H1 (cell line): Measurements from ENCODE around the gene VNN1. TPM values are rescaled to one million over a fixed set of nuclear protein-coding genes. Genes with fewer than 3 reads are reported as not detected.

Experiments
- CTCF ChIA-PET: fragments of 300-600 bp; sonication (Branson Sonifier 250); formaldehyde crosslinking; loops from one replicate; lab custom pipeline; 2021; ENCODE audit not compliant: partially characterized antibody; lab: Charles Lee
- POLR2A ChIA-PET: fragments of 300-600 bp; sonication (Branson Sonifier 250); formaldehyde crosslinking; loops from one replicate; lab custom pipeline; 2021; ENCODE audit warnings: inconsistent platforms; ENCODE audit not compliant: partially characterized antibody; lab: Charles Lee
- DNase-seq, 2 experiments: peaks; one replicate each; pipeline versions ENCODE4 v3.0.0 to v3.0.0-alpha.2; 2010 to 2022; ENCODE audit warnings: low spot score in 2 of 2, low read depth in 1 of 2, mixed read lengths in 1 of 2
- FAIRE-seq: peaks from 2 replicates; lab custom pipeline; 2011; peaks lifted over from hg19 to GRCh38; lab: Jason Lieb, UNC
- H2AFZ ChIP-seq: 2 replicates; pipeline ENCODE4 v1.8.1; 2012; ENCODE audit warnings: low read length, inconsistent platforms
- H2AK5ac ChIP-seq: 2 replicates; pipeline ENCODE4 v1.6.1; 2013; ENCODE audit warnings: low read depth, low read length
- H2BK120ac ChIP-seq: replicated peaks from 2 replicates; pipeline ENCODE3; 2013; ENCODE audit warnings: low read depth, low read length, inconsistent platforms
- H2BK12ac ChIP-seq: 2 replicates; pipeline ENCODE4 v1.6.1; 2013; ENCODE audit warnings: low read depth, low read length
- H2BK15ac ChIP-seq: 2 replicates; pipeline ENCODE4 v1.6.1; 2013; ENCODE audit warnings: low read length
- H2BK20ac ChIP-seq: 2 replicates; pipeline ENCODE4 v1.6.1; 2013; ENCODE audit warnings: low read length
- H2BK5ac ChIP-seq: 2 replicates; pipeline ENCODE4 v1.6.1; 2013; ENCODE audit warnings: low read depth, low read length
- H3K14ac ChIP-seq: 2 replicates; pipeline ENCODE4 v1.6.1; 2013; ENCODE audit warnings: inconsistent platforms; ENCODE audit not compliant: insufficient read length
- H3K18ac ChIP-seq: 2 replicates; pipeline ENCODE4 v1.6.1; 2013; ENCODE audit warnings: low read length; ENCODE audit errors: extremely low read depth
- H3K23ac ChIP-seq: 2 replicates; pipeline ENCODE4 v1.6.1; 2013; ENCODE audit warnings: inconsistent platforms; ENCODE audit not compliant: insufficient read length
- H3K23me2 ChIP-seq: 2 replicates; pipeline ENCODE4 v1.6.1; 2013; ENCODE audit warnings: low read depth, low read length
- H3K27ac ChIP-seq: 2 replicates; pipeline ENCODE4 v1.6.1; 2011; ENCODE audit warnings: low read depth, low read length, inconsistent platforms
- H3K27me3 ChIP-seq, 4 experiments: replicated peaks in 1 of 4; 1 replicate in 1 of 4; 2 replicates in 3 of 4; pipeline versions ENCODE4 v1.6.1 to v1.8.1; 2011 to 2013; ENCODE audit warnings: low read length in 3 of 4, mild to moderate bottlenecking in 3 of 4, inconsistent platforms in 2 of 4, mixed read lengths in 2 of 4, moderate library complexity in 1 of 4; ENCODE audit not compliant: control insufficient read depth in 3 of 4, insufficient read depth in 3 of 4; ENCODE audit errors: extremely low read depth in 1 of 4
- H3K36me3 ChIP-seq, 4 experiments: 2 replicates each; pipeline versions ENCODE4 v1.6.1 to v1.8.1; 2011 to 2013; ENCODE audit warnings: mild to moderate bottlenecking in 4 of 4, low read length in 3 of 4, moderate library complexity in 2 of 4, control low read depth in 1 of 4, inconsistent platforms in 1 of 4; ENCODE audit not compliant: insufficient read depth in 4 of 4, control insufficient read depth in 2 of 4
- H3K4ac ChIP-seq: replicated peaks from 2 replicates; pipeline ENCODE3; 2013; ENCODE audit warnings: low read length, low read depth, mixed read lengths, inconsistent platforms; ENCODE audit not compliant: insufficient read length
- H3K4me1 ChIP-seq, 4 experiments: replicated peaks in 1 of 4; 1 replicate in 1 of 4; 2 replicates in 3 of 4; pipeline versions ENCODE4 v1.6.1 to v1.8.1; 2011 to 2013; ENCODE audit warnings: low read length in 3 of 4, inconsistent platforms in 2 of 4, mixed read lengths in 1 of 4; ENCODE audit not compliant: insufficient read depth in 4 of 4, control insufficient read depth in 3 of 4
- H3K4me2 ChIP-seq, 2 experiments: 2 replicates each; pipeline versions ENCODE4 v1.6.1 to v1.8.1; 2011 to 2013; ENCODE audit warnings: low read depth in 2 of 2, low read length in 2 of 2, control low read depth in 1 of 2, inconsistent platforms in 1 of 2, mild to moderate bottlenecking in 1 of 2; ENCODE audit not compliant: insufficient read depth in 1 of 2
- H3K4me3 ChIP-seq, 4 experiments: fragments of 200-600, 300-600 bp in 1 of 4; sonication (generic), shearing (Covaris generic), sonication (Bioruptor Twin) in 1 of 4; 2 replicates each; pipeline versions ENCODE4 v1.5.1 to v1.8.1; 2011 to 2016; ENCODE audit warnings: low read length in 4 of 4, low read depth in 3 of 4, control low read depth in 2 of 4, inconsistent platforms in 2 of 4, mild to moderate bottlenecking in 2 of 4, mixed read lengths in 1 of 4, moderate library complexity in 1 of 4; ENCODE audit not compliant: insufficient read depth in 2 of 4; ENCODE audit errors: extremely low read depth in 1 of 4
- H3K56ac ChIP-seq: replicated peaks from 2 replicates; pipeline ENCODE3; 2013; ENCODE audit warnings: low read depth, mild to moderate bottlenecking, mixed read lengths, low read length, inconsistent platforms; ENCODE audit not compliant: insufficient read length
- H3K79me1 ChIP-seq: 2 replicates; pipeline ENCODE4 v1.6.1; 2013; ENCODE audit warnings: low read depth, low read length, control low read depth
- H3K79me2 ChIP-seq, 2 experiments: 2 replicates each; pipeline versions ENCODE4 v1.6.1 to v1.8.1; 2012 to 2013; ENCODE audit warnings: low read length in 2 of 2, mild to moderate bottlenecking in 2 of 2, inconsistent platforms in 1 of 2; ENCODE audit not compliant: insufficient read depth in 2 of 2, control insufficient read depth in 1 of 2
- H3K9ac ChIP-seq, 4 experiments: replicated peaks in 1 of 4; 1 replicate in 1 of 4; 2 replicates in 3 of 4; pipeline versions ENCODE4 v1.6.1 to v1.8.1; 2011 to 2013; ENCODE audit warnings: low read depth in 3 of 4, low read length in 3 of 4, control low read depth in 2 of 4, mild to moderate bottlenecking in 2 of 4, moderate library complexity in 2 of 4, inconsistent platforms in 1 of 4; ENCODE audit errors: extremely low read depth in 1 of 4
- H3K9me3 ChIP-seq, 2 experiments: 2 replicates each; pipeline versions ENCODE4 v1.6.1 to v1.8.1; 2012 to 2013; ENCODE audit warnings: mild to moderate bottlenecking in 2 of 2, moderate library complexity in 2 of 2, control low read depth in 1 of 2, inconsistent platforms in 1 of 2, low read depth in 1 of 2, low read length in 1 of 2, mixed read lengths in 1 of 2; ENCODE audit not compliant: insufficient read depth in 2 of 2
- H4K20me1 ChIP-seq, 2 experiments: replicated peaks in 1 of 2; 2 replicates each; pipeline versions ENCODE3 to v1.8.1; 2011 to 2013; ENCODE audit warnings: inconsistent platforms in 2 of 2, low read length in 2 of 2, mild to moderate bottlenecking in 1 of 2; ENCODE audit not compliant: insufficient read depth in 2 of 2, control insufficient read depth in 1 of 2
- H4K5ac ChIP-seq: 2 replicates; pipeline ENCODE4 v1.6.1; 2013; ENCODE audit warnings: low read length, low read depth, mixed read lengths, inconsistent platforms; ENCODE audit not compliant: insufficient read length
- H4K8ac ChIP-seq: 2 replicates; pipeline ENCODE4 v1.8.0; 2013; ENCODE audit warnings: mild to moderate bottlenecking, moderate library complexity, low read length, inconsistent platforms; ENCODE audit not compliant: insufficient read depth; ENCODE audit errors: extremely low read depth
- H4K91ac ChIP-seq: replicated peaks from 2 replicates; pipeline ENCODE3; 2013; ENCODE audit warnings: low read length, mixed read lengths, inconsistent platforms; ENCODE audit not compliant: insufficient read length
- ASH2L ChIP-seq: fragments of 200-600, 300-600 bp; sonication (generic); IDR thresholded peaks from one replicate; pipeline ENCODE4 v1.7.1; 2017; ENCODE audit warnings: low read length
- ATF2 ChIP-seq: IDR thresholded peaks from 2 replicates; pipeline ENCODE4 v1.6.1; 2012; ENCODE audit warnings: low read length, inconsistent platforms
- CHD1 ChIP-seq: IDR thresholded peaks from 2 replicates; pipeline ENCODE4 v1.6.1; 2012; ENCODE audit warnings: low read depth, low read length, improper control_type of control experiment
- CTBP2 ChIP-seq: IDR thresholded peaks from 2 replicates; pipeline ENCODE4 v1.7.0; 2011; ENCODE audit warnings: borderline replicate concordance, mild to moderate bottlenecking, moderate library complexity, mixed read lengths, low read length; ENCODE audit not compliant: insufficient read depth, insufficient read length
- FOSL1 ChIP-seq: IDR thresholded peaks from 2 replicates; pipeline ENCODE4 v1.6.1; 2011; ENCODE audit warnings: mild to moderate bottlenecking, low read depth, low read length, moderate library complexity; ENCODE audit not compliant: insufficient read depth
- GTF2F1 ChIP-seq: IDR thresholded peaks from 2 replicates; pipeline ENCODE4 v1.6.1; 2012; ENCODE audit warnings: low read depth, low read length, improper control_type of control experiment, borderline replicate concordance
- KDM4A ChIP-seq: IDR thresholded peaks from one replicate; pipeline ENCODE4 v1.7.1; 2012; ENCODE audit warnings: low read depth, mild to moderate bottlenecking, moderate library complexity, low read length, inconsistent platforms; ENCODE audit not compliant: severe bottlenecking
- MAX ChIP-seq: IDR thresholded peaks from 2 replicates; pipeline ENCODE4 v1.6.1; 2012; ENCODE audit warnings: inconsistent platforms
- RAD21 ChIP-seq, 2 experiments: IDR thresholded peaks in 1 of 2; conservative IDR thresholded peaks in 1 of 2; 2 replicates each; pipeline ENCODE4 v1.6.1; 2011; ENCODE audit warnings: low read depth in 2 of 2, low read length in 2 of 2, improper control_type of control experiment in 1 of 2, inconsistent platforms in 1 of 2, mild to moderate bottlenecking in 1 of 2, moderate library complexity in 1 of 2
- USF2 ChIP-seq: IDR thresholded peaks from 2 replicates; pipeline ENCODE4 v1.6.1; 2011; ENCODE audit warnings: low read length, improper control_type of control experiment
- WGBS, 2 experiments: shearing (Covaris generic) in 1 of 2; methylation state at CpG; one replicate each; pipeline versions ENCODE4 v1.1.6 to v1.1.7; 2013 to 2015; ENCODE audit warnings: low lambda C conversion rate in 2 of 2, mixed read lengths in 2 of 2, inconsistent platforms in 1 of 2, low coverage in 1 of 2, missing lambda C conversion rate in 1 of 2; ENCODE audit not compliant: insufficient replicate concordance in 2 of 2, insufficient coverage in 1 of 2, insufficient read length in 1 of 2; ENCODE audit errors: extremely low coverage in 1 of 2, missing lambda C conversion rate in 1 of 2; 5-methylcytosine and 5-hydroxymethylcytosine counted together
- polyA plus RNA-seq, 7 experiments: library from polyadenylated mRNA; depleted of rRNA in 3 of 7; stranded (reverse) in 5 of 7; unstranded in 2 of 7; fragments of >200 nt in 5 of 7; fragments of 200-250 nt in 2 of 7; gene quantifications; 1 replicate in 5 of 7; 2 replicates in 1 of 7; 4 replicates in 1 of 7; pipeline versions ENCODE4 v1.2.1 to v1.2.3, GENCODE V29; 2011 to 2013; ENCODE audit warnings: missing spikeins in 2 of 7, mixed read lengths in 2 of 7
- total RNA-seq: library from RNA; stranded (reverse); fragmentation: NEBNext Ultra II Directional; extraction: Animal tissue kit (Norgen Biotek cat#: 25700); gene quantifications from 2 replicates; pipeline ENCODE4 v1.2.1, GENCODE V29; 2021

Gene VNN1
- total and polyA plus RNA-seq, 2 of the 8 experiments (the other 6 are each of a cell fraction or from before 2014, with no cell fraction given) = not detected

- Histone ChIP-seq H2BK15ac (no peak overlapping the region), H3K4ac (no peak overlapping the region), H2BK5ac (no peak overlapping the region), H3K23me2 (no peaks in the 10 kb centered on the region), H3K56ac (no peak overlapping the region), H3K4me2 (no peak overlapping the region), H2BK120ac (no peak overlapping the region), H3K9ac (no peak overlapping the region), H3K23ac (no peak overlapping the region), H4K20me1 (no peaks in the 10 kb centered on the region), H2AK5ac (no peak overlapping the region), H2BK12ac (no peak overlapping the region), H3K4me1 (no peaks in the 10 kb centered on the region), H4K5ac (no peak overlapping the region), H3K36me3 (no peaks in the 10 kb centered on the region), H4K8ac (no peak overlapping the region), H4K91ac (no peak overlapping the region), H3K18ac (no peak overlapping the region), H3K27ac (no peak overlapping the region), H3K9me3 (no peaks in the 10 kb centered on the region), H3K14ac (no peak overlapping the region), H3K79me1 (no peaks in the 10 kb centered on the region), H2AFZ (no peak overlapping the region), H3K79me2 (no peaks in the 10 kb centered on the region), H2BK20ac (no peak overlapping the region), H3K4me3 (no peak overlapping the region), H3K27me3 (no peaks in the 10 kb centered on the region)
- FAIRE-seq (no peak), DNase-seq (no peak)
- POLR2A ChIA-PET = no interaction called here
- CTCF ChIA-PET = interaction anchor here (1.0 to 4.5 kb wide), 5 partner anchors 14 to 180 kb away, joined by 5 to 38 read pairs (median 18); partner anchors contain the start of gene VNN1
- 91% methylated on average over 3 of the region's 3 CpGs; no CpG with 5 or more reads in 1 of the 2 experiments for WGBS, 2 experiments
- no peak for TF ChIP-seq MAX
- no peak for TF ChIP-seq RAD21 (IDR thresholded peaks at IDR 0.05 in 1 of 2, conservative IDR thresholded peaks at IDR 0.05 in 1 of 2; ENCODE audit: low read depth in 2 of 2, low read length in 2 of 2)
- no peak for TF ChIP-seq ASH2L
- TF ChIP-seq CHD1 = no peak
- TF ChIP-seq KDM4A = no peak
- TF ChIP-seq ATF2 = no peak
- TF ChIP-seq CTBP2 = no peak
- no peak for TF ChIP-seq USF2
- TF ChIP-seq FOSL1 = no peak
- TF ChIP-seq GTF2F1 = no peak
Measured at GRCh38 chr6:132730560-132730959, 16.7 kb upstream of the VNN1 start.
